NCI-H526 treated with DMSO at 0.1 percent for 48 hours (cell line): Measurements from ENCODE around the gene SLC44A5.
A peak's percentile ranks its signal among the peaks of the same experiment; 100 is the strongest.

Experiments
- DNase-seq: peaks from one replicate; lab custom pipeline; 2025; lab: John Stamatoyannopoulos, UW

The SLC44A5 gene

DNA sequence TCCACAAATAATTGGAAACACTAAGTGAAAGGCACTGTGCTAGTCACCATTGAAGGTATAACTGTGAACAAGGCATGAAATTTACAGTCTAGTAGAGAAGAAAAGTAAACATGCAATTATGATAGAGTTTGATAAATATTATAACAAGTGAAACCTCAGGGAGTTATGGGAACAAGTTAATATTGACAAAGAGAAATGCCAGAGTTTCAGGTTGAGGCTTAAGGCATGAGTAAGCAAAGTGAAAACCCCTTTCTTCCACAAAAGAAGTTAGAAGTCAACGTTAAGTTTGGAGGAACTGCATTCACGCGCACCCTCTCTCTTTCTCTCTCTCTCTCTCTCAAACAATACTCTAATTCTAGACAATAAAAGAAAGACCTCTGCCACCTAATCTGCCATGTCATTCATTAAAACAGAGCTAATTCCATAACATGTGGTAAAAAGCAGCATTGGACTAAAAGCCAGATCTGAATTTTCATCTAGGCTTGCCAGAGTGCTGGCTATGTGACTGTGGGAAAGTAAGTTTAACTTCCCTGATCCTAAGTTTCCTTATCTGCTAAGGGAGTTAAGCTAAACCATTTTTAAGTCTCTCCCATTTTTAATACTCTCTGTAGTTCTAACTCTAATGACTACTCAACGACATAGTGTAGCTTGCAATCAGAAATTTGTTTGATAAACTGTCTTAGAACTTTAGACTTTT lies 22.0 kb downstream of the SLC44A5 start:
- DNase-seq = no peak

DNA sequence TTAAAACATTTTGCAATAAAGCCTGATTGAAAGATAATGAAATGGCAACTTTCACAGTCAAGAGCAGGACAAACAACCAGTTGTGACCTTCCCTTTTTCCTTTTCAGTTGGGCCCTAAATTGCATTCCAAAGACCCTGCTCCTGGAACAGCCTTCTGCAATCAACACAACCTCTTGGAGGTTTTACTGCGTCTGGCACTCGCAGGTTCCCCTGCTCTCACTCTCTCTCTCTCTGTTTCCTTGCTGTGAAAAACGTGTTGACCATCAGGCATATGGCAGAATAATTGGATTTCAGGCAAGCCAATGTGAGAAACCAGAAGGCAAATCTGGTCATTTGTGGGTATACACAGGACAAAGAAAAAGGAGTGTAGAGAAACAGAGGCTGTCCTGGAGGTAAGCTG lies 23.2 kb downstream of the SLC44A5 start:
- DNase-seq = no peak

DNA sequence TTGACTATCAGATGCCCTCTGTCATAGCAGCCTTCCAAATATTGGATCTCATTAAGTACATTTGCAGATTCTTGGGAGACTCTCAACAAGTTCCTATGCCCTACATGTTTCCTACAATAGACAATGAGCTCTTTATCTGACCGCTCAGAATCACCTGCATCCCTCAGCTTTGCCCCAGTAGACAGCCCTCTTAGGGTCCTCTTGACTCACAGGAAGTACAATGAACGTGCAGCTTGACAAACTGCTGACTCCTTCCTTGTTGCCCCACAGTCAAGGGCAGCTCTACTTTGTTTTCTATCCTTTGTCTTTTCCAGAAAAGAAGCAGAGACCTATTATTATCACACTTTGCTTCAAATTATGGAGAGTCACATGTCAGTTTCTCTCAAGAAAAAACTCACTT lies 27.6 kb downstream of the SLC44A5 start:
- DNase-seq = no peak

DNA sequence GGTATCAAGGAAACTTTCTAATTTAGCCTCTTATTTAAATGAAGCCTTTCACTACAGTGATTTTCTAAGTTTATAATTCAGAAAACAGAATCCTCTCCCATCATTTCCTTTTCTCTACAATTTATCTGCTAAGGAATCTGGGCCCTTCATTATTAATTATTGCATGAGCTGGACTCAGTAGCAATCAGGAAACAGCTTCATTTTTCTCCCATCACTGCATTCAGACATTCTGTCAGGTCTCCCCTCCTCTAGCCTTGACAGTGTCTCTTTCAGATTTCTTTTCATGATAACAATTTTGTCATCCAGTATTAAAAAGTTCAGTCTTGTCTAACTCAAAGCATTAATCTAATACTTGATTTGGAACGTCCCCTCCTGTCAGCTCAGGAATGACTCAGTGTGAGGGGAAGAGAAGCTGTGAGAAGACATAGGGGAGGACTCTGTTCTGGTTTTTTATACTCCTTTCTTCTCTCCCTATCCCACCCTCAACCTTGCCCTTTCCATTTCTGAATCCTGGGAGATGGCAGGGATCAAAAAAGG lies 28.1 kb downstream of the SLC44A5 start:
- DNase-seq = no peak

DNA sequence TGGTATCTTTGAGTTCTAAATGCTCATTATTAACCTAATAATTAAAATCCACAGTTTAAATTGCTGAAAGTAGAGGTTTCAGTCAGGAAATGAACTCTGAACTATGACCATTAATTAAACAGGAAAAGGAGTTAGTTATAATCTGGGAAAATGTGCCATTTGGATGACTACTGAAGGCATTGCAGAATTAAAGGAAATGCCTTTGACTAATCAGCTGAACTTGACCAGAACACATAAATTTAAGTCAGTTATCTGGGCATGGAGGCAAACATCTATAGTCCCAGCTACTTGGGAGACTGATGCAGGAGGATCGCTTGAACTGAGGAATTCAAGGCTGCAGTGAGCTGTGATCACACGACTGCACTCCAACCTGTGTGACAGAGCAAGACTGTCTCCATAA lies 31.9 kb downstream of the SLC44A5 start:
- no peak for DNase-seq

DNA sequence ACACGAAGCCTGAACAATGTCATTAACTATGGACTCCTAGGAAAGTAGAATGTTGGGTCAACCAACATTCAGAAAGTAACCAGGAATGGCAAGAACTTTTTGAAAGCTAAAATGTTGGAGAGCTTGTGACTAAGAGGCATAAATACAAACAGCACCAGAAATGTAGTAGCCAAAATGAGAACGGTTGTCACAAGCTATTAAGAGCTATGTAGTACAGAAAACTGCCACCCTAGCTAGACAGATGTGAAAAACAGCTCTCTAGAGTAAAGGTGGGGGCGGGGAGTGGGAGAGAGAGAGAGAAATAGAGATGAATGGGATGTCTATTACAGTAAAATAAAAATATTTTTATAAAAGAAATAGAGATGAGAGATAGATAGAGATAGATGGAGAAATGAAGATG lies 35.1 kb downstream of the SLC44A5 start:
- no peak for DNase-seq

DNA sequence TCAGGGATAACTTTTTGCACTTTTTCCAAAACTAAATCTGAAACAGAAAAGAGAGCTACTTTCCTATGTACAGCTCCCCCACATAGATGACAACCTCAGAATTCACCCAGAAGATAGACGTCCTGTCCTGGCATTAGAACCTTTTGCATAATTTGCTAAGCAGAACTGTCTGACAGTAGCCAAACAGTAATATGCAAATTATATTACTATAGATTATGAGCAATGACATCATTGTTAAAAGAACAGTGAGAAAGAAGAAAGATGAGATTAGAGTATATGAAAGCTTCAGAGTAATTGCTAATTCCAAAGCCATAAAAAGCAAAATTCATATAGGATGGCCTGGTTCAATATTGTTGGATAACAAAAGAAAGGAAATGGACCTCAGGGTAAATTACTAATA lies 43.7 kb downstream of the SLC44A5 start:
- peak; percentile 45 for DNase-seq

DNA sequence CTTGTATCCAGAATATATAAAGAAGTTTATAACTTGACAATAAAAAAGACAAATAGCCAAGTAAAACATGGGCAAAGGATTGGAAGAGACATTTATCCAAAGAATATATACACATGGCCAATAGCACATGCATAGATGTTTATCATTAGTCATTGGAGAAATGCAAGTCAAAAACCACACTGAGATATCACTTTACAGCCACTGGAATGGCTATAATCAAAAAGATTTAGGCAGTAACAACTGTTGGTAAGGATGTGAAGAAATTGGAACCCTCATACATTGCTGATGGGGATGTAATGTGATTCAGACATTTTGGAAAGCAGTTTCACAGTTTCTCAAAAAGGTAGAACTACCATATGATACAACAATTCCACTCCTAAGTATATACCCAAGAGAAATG lies 51.1 kb downstream of the SLC44A5 start:
- no peak for DNase-seq

DNA sequence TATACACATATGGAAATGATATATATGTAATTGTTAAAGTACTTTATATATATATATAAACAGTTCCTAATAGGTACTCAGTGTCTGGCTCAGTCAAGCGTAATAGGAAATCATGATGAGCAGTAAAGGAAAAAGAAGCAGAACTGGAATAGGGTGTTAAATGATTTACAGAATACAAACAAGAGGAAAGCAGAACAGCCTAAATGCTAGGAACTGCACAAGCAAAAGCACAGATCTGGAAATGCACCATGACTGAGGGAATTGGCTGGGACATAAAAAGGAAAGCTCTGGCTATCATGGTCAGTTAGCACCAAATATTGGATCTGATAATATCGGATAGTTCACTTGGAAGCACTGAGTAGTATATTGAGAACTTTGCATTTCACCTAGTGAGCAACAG lies 51.8 kb downstream of the SLC44A5 start:
- no peak for DNase-seq

DNA sequence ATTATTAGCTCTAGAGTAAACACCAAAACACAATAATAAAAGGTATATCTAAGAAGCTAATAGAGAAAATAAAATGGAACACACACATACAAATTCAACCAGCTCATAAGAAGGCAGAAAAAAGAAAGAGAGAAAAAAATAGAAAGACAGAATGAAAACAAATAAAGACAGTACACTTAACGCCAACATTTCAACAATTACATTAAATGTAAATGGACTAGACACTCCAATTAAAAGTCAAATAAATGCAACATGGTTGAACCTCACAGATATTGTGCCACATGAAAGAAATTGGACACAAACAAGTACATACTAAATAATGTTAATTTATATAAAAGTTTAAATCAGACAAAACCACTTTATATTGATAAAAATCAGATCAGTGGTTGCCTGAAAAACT lies 56.0 kb downstream of the SLC44A5 start:
- no peak for DNase-seq

DNA sequence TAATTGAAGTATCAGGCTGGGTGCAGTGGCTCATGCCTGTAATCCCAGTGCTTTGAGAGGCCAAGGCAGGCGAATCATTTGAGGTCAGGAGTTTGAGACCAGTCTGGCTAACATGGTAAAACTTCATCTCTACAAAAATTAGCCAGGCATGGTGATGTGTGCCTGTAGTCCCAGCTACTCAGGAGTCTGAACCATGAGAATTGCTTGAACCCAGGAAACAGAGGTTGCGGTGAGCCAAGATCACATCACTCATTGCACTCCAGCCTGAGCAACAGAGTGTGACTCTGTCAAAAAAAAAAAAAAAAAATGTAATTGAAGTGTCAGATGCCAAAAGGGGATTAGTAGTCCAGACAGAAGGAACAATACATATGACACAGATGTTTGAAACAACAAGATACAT lies 56.7 kb downstream of the SLC44A5 start:
- DNase-seq = no peak

DNA sequence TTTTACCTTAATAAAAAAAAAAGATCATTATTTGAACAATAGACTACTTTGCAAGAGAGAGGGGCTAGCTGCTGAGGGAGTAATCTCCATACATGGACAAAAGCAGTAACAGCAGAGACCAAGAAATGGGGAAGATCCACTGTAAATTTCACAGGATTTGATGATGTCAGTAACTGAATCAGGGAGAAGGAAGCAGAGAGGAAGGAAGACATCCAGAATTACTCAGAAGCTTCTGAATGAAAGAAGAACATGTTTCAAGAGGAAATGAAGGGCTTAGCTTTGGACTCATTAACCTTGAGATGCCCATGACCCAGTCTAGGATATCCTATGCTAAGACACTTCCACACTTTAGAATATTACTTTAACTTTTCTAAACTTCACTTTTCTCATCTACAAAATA lies 60.4 kb downstream of the SLC44A5 start:
- no peak for DNase-seq

DNA sequence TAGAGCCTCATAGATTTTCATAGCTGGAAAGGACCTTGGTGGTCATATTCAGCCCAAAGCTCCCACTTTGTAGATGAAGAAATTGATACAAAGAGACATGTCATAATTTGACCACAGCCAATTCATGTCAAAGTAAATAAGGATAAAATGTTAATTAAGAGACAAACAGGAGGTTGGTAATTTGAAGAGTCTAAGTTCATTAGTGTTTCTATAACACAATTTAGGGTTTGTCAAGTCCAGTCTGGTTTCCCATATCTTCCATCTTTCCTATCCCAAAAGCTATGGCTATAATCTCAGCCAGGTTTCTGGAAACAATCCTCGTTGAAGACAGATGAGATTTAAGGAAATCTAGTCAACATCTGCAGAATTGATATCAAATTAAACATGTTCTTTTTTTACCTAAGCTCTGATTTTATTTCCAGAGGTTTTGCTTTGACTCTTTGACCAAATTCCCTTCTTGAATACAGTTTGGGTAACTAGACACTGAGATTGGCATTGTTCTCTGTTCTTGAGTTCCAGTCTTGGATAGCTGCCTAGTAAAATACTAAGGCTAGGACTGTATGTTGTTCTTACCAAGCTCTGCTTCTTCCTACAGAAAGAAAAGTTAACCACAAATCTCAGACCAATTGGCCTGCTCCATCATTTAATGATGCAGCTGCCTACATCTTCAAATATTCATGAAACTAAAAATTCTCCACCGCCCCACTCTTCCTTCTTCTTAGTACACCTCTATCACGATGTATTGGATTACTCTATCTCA lies 62.0 kb downstream of the SLC44A5 start:
- no peak for DNase-seq

DNA sequence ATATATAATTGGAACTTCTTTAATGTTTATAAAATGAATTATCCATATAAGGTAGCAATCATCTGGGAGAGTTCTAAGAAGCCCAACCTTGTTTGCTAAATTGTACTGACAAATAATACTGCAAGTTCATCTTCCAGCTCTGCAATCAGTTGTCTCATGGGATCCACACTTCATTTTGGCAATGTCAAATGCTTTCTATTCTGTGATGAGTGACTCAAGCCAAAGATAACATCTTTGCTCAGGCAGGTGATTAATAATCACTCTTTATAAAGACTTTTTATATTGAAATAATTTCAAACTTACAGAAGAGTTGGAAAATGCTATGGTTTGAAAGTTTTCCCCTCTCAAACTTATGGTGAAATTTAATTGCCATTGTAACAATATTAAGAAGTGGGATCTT lies 67.2 kb downstream of the SLC44A5 start:
- DNase-seq = no peak

DNA sequence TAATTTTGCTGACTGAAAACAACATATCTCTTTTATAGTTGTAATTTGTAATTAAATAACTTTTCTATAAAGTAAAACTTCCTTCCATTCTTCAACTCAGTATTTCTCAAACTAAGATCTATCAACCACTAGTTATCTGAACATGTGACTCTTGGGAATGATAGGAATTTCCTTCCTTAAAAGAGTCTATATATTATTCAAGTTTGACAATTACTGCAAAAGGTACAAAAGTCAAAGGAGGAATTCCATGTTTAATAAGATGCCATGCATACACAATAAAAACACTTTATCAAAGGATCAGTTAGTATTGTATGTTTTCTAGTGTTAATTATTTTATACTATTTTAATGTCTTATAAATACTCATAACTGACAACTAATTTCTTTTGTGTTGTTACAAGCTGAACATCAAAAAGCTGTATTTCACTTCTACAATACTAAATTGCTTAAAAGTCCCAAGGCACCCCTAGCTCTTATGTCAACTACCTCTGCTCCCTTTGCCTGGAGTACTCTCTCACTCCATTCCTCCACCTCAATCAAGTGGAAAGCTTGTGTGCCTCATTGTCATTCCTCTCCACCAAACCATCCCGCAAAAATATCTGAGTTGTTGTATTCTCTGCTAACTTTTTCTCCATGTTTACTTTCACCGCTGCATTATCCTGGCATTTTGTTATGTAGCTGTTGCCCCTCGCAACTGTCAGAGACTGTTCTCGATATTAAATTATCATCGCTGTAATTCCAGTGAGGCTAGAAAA lies 67.9 kb downstream of the SLC44A5 start:
- DNase-seq = no peak

DNA sequence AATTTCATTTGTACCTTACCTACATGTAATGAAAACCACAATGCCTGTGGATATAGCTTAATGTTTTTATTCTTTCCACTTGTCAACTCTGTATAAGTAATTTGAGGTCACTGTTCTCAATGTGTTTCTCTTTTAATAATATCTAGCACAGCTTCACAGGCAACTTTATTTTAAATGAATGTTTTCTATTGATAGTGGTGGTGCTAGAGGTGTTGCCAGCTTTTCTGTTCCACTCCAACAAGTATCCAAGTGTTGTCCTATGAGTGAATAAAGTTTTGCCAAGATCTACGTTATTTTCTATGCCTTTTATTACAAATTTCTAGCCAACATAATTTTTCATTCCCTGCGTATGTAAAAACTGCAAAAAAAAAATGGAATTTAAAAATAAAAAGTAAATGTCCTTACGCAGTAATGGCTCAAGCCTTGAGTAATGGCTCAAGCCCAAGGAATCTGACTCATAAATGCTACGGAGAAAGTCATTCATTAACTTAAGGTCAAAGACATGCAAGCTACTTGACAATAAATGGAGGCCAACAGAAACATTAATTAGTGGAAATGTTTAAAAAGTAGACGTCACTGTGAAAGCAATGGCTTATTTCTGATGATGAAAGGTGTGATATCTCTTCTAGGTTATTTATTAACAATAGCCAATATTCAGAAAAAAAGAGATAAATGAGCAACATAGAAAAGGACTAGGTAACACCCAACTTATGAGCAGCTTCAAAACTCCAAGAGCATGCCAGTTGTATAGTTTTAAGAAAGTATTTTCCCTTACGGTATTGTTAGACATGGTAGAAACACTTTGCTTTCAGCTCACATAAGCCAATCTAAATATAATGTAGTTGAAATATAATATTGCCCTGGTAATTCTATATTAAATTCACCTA lies 71.4 kb downstream of the SLC44A5 start:
- no peak for DNase-seq

DNA sequence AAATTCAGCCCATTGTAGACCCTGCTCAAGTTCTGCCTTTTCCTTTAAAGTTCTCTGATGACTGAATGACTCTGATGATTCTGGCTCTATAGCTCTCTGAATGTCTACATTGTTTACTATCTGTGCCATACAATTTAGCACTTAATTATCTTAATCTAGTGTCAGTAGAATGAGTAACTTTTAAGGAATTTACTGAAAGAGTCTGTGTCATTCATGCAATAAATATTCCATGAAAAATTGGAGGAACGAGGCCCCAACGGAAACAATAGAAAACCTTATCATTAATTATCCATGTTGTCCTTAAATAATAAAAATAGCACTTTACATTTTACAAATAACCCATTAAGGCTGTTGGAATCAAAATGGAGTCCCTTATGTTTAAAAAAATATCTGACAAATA lies 77.8 kb downstream of the SLC44A5 start:
- DNase-seq = no peak

DNA sequence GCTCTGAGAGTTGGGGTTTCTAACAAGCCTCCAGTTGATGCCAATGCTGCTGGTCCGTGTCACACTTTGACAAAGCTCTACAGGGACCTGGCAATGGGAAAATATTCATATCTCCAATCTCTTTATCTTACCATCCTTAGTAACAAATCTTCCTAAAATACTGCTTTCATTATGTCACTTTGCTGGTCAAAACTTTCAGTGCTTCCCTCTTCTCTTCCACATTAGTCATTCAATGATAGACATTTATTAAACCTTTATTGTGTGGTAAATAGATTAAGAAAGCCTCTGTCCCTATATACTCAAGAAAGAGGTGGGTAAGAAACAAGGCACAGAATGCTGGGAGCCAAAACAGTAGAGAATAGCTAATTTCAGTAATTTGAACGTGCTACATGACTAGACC lies 79.3 kb downstream of the SLC44A5 start:
- DNase-seq = no peak

DNA sequence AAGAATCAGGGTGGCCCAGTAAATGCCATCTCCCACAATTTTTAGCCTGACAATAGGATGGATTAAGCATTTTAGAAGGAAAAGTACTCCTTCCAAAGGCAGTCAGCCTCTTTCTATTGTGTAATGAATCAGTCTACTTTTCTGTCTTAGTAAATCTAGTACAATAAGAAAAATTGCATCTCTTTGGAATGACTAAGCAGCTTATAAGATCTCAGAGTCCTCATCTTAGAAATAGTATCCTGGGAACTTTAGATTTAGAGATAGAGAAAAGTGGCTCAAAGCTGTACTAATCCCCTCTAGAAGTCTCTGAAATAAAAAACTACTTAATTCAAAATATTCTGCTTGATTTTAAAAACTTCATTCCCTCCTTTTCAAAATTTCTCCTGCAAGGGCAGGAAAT lies 81.4 kb downstream of the SLC44A5 start:
- DNase-seq = no peak

DNA sequence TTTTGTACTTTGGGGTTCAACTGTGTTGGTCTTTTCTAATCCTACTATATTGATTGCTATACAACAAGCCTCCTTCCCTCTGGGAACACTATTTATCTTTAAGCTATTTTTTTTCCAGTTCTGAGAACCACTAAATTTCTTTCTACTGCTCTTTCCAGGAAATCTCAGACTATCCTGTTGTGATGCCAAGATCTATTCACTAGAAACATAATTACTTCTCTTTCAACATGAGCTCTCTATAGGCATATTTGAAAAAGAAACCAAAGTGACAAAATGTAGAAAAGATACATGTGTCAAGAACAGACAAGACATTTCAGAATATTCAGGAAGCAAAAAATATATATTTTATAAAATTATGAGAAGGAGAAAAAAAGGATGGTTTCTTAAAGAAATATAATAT lies 82.9 kb downstream of the SLC44A5 start:
- DNase-seq = no peak

DNA sequence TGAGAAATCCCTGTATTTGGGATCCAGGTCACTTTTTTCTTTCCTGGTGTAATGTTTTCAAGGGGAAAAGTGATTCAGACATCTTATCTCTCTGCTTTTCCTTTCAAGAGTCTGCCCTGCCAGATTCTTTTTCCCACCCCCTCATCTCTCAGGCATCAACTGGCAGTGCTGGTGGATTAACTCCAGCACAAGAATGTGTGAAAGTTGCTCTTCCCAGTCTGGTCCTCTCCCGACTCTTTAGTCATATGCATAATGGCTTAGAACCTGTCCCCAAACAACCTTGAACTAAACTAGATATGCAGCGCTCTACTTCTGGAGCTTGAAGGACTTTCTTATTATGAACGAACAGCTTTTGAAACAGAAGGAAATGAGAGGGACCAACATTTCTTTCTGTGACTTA lies 88.5 kb downstream of the SLC44A5 start:
- no peak for DNase-seq

DNA sequence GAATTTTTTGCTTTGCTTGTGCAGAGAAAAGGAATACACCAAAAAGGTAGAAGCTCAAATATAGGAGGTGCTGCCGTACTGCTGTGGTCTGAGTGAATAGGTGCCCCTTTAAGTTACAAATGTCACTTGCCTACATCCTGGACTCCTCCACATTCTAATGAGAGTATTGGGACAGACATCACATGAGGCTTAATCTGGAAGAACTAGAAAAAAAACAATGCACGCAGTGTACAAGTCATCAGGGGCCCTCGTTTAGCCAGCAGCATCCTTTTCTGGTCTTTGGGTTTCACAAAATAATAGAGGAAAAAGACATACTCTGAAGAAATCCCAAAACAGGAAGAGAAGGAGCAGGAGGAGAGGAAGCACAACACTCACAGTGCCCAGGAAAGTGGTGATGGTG lies 89.3 kb downstream of the SLC44A5 start:
- no peak for DNase-seq
